ENCODE data around the gene TMC7. TPM values are rescaled to one million over a fixed set of nuclear protein-coding genes. Genes with fewer than 3 reads are reported as not detected.
"Not testable (repeated sequence)": the region's sequence is repeated elsewhere in the genome, so short reads cannot be mapped to it uniquely, and the experiment has no call there.

Gene TMC7
- polyA plus RNA-seq, 3 donors, result 1.6 to 1.7 (median 1.7) TPM

DNA sequence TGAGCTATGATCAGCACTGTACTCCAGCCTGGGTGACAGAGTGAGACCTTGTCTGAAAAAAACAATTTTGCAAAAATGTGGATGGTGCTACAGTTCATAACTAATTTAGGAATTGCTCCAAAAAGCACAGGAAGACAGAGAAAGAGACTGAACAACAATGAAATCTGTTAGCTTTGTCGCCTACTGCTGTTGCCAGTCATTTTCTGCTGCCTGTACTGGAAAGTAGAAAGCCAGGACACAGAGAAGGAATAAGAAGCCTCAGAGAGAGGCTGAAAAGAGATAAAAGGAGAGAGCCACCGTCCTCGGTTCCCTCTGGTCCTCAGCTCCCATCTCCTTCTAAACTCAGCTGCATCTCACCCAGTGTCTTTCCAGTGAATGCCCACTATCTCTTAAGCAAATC lies 8.6 kb upstream of the TMC7 start:
- no peak for DNase-seq (ENCODE audit: low read depth in 3 of 3, low spot score in 2 of 3)

DNA sequence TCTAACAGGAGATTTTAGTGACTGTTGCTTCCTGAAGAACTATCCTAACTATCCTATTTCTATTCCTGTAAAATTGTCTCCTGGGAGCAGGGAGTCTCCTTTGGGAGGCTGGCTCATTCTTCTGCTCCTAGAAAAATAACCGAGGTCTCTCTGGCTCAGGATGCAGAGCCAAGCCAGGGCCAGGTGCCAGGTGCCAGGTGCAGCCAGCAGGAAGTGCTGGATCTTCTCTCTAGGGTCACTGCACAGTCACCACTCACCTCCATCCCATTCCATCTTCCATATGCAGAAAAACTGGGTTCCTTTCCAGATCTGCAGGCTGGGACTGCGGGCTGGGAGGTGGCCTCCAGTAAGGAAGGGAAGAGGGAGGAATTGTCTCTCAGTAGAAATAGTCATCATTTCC lies 3.8 kb upstream of the TMC7 start:
- DNase-seq (ENCODE audit: low read depth in 3 of 3, low spot score in 2 of 3), result no peak

DNA sequence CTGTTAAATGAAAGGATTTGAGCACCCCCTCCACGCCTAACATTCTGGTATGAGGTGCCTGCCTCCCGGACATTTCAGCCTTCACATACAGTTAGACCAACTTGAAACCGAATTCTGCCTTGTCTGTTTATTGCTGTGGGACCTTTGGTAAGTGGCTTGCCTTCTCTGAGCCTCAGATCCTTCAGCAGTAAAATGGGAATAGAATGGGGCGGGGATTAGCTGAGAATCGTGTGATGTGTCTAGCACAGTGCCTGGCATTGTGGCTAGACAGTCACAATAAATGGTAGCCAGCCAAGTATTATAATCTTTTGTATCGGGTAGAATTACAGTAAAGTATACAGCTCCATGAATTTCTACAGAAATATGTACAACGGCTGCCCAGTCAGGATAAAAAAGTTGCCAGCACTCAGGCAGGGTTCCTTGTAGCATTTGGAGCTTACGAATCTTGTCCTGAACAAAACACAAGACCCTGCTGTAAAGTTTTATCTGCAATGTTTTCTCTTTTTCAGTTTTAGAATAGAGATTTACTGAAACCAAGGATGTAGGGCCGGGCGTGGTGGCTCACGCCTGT lies 786 bp downstream of the TMC7 start:
- DNase-seq (ENCODE audit: low read depth in 3 of 3, low spot score in 2 of 3), result no peak

DNA sequence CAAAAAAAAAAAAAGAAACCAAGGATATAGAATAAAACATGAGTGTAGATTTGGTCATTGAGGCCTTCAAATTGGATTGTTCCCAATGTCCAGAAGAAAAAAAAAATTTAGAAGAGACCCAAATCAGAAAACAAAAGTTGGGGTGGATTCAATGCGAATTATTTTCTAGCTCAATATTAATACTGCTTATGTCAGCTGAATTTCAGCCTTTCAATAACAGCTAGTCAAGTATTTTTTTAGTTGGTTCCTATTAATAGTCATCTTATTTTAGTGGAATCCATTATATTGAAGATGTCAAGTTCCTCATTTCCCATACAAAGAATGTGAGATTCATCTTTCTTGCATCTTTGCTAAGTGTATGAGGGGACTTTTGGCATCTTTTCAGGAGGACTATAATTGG lies 1.5 kb downstream of the TMC7 start:
- not testable (repeated sequence) for DNase-seq (ENCODE audit: low read depth in 3 of 3, low spot score in 2 of 3)

DNA sequence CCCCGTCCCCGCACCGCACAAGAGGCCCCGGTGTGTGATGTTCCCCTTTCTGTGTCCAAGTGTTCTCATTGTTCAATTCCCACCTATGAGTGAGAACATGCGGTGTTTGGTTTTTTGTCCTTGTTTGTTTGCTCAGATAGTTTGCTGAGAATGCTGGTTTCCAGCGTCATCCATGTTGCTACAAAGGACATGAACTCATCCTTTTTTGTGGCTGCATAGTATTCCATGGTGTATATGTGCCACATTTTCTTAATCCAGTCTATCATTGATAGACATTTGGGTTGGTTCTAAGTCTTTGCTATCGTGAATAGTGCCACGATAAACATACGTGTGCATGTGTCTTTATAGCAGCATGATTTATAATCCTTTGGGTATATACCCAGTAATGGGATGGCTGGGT lies 8.0 kb downstream of the TMC7 start:
- not testable (repeated sequence) for DNase-seq (ENCODE audit: low read depth in 3 of 3, low spot score in 2 of 3)

DNA sequence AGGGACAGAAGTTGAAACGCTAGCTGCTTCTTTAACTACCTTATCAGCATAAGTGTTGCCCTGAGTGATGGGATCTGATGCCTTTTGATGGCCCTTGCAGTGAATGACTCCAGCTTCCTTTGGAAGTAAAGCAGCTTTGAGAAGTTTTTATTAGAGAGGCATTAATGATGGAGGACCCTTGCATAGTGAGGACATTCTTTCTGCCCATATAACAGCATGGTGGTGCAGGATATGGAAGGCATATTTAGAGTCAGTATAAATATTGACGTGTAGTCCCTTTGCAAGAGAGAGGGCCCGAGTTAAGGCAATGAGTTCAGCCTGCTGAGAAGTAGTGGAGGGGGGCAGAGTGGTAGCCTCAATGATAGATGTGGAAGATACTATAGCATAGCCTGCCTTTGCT lies 9.8 kb downstream of the TMC7 start:
- not testable (repeated sequence) for DNase-seq (ENCODE audit: low read depth in 3 of 3, low spot score in 2 of 3)

DNA sequence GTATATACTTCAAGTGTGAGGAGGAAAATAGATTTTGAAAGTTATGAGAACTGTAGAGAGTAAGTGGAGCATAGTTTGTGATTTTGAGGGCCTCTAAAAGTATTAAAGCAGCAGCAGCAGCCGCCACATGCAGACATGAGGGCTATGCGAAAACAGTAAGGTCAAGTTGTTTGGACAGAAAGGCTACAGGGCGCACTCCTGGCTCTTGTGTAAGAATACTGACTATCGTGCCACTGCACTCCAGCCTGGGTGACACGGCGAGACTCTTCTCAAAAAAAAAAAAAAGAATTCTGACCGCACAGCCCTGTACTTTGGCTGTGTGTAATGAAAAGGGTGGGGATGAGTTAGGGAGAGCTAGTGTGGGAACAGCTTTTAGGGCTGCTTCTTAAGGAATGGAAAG lies 10.4 kb downstream of the TMC7 start:
- DNase-seq (ENCODE audit: low read depth in 3 of 3, low spot score in 2 of 3), result not testable (repeated sequence)

DNA sequence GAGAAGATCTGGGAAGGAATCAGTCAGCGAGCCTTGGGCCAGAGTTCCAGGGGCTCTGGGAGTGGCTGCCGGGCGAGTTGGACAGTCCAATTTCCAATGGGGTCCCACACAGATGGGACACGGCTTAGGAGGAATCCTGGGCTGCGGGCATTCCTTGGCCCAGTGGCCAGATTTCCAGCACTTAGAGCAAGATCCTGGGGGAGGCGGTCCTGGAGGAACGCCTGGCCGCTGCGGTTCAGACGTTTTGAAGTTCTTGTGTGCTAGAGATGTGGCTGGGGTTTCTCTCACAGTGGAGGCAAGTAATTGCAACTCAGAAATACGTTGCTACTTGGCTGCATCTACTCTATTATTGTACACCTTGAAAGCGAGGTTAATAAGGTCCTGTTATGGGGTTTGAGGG lies 11.7 kb downstream of the TMC7 start:
- DNase-seq (ENCODE audit: low read depth in 3 of 3, low spot score in 2 of 3), result not testable (repeated sequence)

DNA sequence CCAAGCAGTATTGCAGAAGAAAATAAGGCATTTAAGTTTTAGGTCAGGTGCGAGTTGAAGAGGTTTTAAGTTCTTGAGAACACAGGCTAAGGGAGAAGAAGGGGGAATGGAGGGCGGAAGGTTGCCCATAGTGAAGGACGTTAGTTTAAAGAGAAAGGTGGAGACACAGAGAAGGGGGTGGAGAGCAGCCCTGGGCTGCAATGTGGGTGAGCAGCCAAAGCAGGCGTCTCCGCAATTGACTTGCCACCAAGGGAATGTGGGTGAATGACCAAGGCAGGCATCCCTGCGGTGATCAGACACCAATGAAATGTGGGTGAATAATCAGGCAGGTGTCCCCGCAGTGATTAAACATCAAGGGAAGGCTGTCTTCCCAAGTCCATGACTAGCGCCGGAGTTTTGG lies 12.8 kb downstream of the TMC7 start:
- DNase-seq (ENCODE audit: low read depth in 3 of 3, low spot score in 2 of 3), result not testable (repeated sequence)

DNA sequence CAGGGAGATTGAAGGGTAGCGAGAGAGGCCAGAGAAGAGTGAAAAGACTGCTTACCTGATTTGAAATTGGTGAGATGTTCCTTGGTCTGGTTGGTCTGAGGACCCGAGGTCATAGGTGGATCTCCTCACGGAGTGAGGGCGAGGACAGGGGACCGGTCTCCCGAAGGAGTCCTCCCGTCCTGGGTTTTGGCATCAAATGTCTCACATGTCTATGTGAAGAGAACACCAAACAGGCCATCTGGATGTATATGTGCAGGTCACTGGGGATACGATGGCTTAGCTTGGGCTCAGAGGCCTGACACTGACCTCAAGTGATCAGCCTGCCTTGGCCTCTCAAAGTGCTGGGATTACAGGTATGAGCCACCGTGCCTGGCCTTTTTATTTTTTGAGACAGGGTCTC lies 13.3 kb downstream of the TMC7 start:
- not testable (repeated sequence) for DNase-seq (ENCODE audit: low read depth in 3 of 3, low spot score in 2 of 3)

DNA sequence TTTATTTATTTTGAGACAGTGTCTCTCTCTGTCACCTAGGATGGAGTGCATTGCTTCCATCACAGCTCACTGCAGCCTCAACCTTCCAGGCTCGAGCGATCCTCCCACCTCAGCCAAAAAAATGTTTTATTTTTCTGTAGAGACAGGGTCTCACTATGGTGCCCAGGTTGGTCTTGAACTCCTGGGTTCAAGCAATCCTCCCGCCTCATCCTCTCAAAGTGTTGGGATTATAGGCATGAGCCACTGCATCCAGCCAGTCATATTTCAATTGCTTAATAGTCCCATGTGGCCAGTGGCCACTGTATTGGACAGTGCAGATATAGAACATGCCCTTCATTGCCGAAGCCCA lies 15.3 kb downstream of the TMC7 start:
- no peak for DNase-seq (ENCODE audit: low read depth in 3 of 3, low spot score in 2 of 3)

DNA sequence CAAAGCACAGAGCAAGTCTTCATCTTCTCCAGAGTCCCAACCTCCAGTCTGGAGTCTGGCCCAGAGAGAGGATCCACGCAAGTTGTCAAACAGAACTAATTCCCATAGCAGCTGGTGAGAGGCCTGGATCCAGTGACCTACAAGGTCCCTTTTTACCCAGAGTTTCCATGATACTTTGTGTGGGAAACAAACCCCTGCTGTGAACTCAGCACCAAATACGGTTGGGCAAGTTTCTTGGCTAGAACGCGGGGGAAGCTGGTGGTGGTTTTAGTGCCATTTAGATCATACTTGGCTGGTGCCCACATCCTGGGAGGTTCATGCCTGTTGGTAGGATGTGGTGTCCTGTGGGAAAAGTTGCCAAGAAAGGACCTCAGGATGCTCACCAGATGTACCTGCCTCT lies 18.1 kb downstream of the TMC7 start:
- no peak for DNase-seq (ENCODE audit: low read depth in 3 of 3, low spot score in 2 of 3)

DNA sequence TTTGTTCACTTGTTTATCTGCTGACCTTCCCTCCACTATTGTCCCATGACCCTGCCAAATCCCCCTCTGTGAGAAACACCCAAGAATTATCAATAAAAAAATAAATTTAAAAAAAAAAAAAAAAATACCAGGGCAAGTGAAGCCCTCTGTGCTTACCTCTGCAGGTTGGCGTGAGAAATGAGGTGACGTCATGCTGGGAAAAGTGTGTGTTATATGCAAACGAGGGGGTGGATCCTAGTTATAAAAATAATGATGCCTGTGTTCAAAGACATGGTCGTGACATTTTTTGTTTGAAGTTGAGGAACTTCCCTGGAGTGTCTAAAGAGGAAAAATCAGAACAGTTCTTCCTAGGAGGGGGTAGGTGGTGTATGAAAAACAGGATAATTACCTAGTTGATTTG lies 20.2 kb downstream of the TMC7 start:
- no peak for DNase-seq (ENCODE audit: low read depth in 3 of 3, low spot score in 2 of 3)

DNA sequence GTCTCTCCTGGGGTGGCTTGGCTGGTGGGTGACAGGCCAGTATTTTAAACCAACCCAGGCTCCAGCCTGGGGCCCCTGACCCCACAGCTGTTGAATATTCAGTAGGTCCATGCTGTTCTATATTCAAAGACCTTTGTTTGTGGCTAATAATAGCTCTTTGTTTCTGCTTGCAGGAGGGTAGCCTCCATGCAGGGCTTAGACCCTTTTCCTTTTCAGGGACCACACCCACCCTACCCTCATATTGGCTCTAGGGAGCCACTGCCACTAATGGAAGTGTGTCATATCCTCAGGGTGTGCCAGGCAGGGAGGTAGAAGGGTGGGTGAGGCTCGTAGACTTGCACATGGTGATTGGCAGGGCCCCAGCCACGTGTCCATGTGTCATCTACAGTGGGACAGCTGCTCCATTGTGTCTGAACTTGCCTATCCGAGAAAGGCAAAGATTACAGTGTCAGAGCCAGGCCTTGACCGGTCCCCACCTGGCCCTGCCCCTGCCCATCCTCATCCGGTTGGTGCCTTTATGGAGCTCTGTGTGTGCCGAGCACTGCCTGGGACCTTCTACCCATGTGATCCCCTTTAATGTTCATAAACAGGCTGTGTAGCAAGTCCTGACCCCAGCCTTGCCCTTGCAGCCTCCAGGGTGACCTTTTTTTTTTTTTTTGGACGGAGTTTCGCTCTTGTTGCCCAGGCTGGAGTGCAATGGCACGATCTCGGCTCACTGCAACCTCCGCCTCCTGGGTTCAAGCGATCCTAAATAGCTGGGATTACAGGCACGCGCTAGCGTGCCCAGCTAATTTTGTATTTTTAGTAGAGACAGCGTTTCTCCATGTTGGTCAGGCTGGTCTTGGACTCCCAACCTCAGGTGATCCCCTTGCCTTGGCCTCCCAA lies 22.1 kb downstream of the TMC7 start:
- DNase-seq (ENCODE audit: low read depth in 3 of 3, low spot score in 2 of 3), result no peak

DNA sequence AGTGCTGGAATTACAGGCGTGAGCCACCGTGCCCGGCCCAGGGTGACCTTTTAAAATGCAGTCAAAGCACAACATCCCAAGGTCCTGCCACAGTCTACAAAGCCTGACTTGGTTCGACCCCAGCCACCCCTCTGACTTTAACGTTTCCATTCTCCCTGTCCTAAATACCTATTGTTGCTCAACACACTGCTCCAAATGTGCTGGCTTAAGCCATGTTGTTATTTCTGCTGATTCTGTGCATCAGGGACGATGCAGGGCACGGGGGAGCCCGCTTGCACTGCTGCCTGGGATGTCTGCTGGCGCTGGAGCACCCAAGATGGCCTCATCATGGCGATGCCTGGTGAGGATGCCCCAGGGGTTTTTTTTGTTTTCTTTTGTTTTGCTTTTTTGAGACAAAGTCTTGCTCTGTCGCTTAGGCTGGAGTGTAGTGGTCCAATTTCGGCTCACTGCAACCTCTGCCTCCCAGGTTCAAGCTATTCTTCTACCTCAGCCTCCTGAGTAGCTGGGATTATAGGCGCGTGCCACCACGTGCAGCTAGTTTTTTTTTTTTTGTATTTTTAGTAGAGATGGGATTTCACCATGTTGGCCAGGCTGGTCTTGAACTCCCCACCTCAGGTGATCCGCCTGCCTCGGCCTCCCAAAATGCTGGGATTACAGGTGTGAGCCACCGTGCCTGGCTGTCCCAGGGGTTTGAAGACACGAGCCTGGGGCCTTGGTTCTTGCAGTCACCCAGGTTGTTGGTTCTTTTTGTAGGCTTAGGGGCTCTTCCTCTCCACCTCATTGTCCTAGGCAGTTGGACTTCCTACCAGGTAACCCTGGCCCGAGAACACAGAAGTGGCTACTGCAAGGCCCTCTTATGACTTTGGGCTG lies 22.9 kb downstream of the TMC7 start:
- no peak for DNase-seq (ENCODE audit: low read depth in 3 of 3, low spot score in 2 of 3)

DNA sequence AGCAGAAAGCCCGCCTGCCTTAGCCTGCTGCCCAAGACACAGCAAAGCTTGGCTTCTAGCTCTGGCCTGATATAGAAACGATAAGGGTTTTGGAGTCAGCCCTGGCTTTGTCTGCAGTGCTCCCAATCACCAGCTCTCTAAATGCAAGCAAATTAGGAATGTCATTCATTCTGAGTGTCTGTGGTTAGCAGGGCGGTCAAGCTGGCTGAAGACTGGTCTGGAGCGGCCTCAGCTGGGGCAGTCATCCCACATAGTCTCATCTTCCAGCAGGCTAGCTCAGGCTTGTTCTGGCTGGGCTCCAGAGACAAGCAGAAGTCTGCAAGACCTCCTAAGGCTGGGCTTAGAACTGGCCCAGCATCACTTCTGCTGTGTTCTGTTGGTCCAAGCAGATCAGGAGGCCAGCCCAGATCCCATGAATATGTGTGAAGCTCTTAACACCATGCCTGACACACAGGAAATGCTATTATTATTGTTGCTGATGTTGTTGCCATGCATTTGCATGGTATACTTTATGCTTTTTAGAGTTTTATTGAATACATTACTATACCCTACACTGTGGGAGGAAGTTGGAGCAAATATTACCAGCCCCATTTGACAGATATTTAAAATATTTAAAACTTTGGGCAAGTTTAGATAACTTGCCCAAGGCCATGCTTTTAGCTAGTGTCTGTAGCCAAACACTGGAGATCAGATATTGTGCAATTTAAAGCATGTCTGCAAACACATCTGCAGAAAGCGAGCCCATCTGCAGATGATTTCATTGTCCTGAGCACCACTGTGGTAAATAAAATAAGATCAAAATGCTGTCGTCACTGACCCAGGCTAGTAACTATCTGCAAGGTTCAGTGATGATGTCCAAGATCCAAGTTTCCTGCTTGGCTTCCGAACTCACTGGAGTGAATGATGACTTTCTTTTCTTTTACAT lies 24.8 kb downstream of the TMC7 start:
- DNase-seq (ENCODE audit: low read depth in 3 of 3, low spot score in 2 of 3), result no peak

DNA sequence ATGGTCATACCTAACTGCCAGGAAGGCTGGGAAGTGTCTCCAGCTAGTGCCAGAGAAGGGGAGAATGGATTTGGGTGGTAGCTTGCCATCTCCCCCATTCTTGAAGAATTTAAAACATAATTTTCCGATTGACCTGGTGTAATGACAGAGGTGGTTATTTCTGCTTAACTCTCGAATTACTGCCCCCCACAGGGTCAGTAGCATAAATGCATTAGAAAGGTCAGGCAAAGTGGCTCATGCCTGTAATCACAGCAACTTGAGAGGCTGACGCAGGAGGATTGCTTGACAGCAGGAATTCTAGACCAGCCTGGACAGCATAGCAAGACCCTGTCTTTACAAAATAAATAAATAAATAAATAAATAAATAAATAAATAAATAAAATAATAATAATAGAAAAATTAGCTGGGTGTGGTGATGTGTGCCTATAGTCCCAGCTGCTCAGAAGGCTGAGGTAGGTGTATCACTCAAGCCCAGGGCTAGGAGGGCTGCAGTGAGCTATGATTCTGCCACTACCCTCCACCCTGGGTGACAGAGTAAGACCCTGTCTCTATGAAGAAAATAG lies 27.5 kb downstream of the TMC7 start:
- no peak for DNase-seq (ENCODE audit: low read depth in 3 of 3, low spot score in 2 of 3)

DNA sequence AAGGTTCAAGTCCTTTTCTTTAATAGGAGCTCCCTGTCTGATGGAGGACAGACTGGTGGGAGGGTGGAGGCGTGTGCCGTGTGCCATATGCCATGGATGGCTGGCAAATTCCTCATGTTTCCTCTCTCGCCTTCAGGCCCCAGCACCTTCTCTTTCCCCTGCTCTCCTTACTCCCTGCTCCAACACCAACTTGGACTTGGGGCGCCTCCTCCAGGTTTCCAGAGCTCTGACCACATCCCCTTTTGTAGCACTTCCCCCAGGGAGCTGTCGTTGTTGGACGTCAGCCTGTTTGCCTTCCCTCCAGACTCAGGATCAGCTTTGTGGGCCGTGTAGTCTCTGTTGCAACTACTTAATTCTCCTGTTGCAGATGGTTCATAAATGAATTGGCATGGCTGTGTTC lies 30.7 kb downstream of the TMC7 start:
- DNase-seq (ENCODE audit: low read depth in 3 of 3, low spot score in 2 of 3), result no peak

DNA sequence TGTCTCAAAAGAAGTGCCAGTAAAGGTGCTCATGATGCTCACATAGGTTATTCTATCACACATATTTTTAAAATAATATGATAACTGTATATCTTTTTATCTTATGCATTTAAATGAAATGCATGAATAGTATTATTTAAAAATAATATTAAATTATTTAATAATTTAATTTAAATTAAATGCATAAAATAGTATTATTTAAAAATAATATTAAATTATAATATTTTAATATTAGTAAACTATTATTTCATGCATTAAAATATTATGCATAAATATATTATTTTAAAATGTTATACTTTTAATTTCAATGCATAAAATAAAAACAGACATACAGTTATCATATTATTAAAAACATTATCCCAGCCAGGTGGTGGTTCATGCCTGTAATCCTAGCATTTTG lies 33.4 kb downstream of the TMC7 start:
- DNase-seq (ENCODE audit: low read depth in 3 of 3, low spot score in 2 of 3), result no peak

DNA sequence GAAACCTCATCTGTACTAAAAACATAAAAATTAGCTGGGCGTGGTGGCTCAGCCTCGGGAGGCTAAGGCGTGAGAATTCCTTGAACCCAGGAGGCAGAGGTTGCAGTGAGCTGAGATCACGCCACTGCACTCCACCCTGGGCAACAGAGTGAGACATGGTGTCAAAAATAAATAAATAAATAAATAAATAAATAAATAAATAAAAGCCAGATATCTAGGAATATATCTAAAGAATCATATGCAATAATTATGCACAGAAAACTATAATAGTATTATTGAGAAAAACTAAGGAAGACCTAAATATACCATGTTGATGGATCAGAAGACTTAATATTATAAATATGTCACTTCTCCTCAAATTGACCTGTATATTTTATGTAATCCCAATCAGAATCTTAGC lies 37.0 kb downstream of the TMC7 start:
- no peak for DNase-seq (ENCODE audit: low read depth in 3 of 3, low spot score in 2 of 3)

All from right renal cortex interstitium (tissue), 3 donors.